ENCODE results near the gene EHMT2.

The EHMT2 gene

DNA sequence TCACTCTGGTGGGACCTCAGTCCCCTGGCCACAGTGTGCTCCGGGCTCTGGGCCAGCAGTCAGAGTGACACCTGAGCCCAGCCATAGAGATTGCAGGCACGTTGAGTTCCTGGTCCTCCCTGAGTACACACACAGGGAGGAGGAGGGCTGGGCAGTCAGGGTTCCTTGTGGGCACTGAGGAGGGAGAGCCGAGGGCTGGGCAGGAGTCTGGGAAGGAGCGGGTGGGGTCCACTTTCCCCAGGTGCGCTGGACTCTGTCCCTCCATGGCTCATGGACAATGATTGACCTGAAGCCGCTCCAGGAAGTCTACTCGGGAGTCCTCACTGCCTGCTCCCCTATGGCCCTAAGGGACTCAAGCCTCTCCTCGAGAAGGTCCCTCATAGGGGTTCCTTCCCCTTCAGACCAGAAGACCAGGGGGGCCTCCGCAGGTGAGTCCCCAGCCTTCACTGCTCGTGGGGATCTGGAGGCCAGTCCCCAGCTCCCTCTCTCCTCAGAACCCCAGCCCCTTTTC is 19.8 kb downstream of the EHMT2 start:
- no peak for TF ChIP-seq GABPA (IDR thresholded peaks at IDR 0.05; ENCODE audit: low read depth)
- TF ChIP-seq, protein P1, sequence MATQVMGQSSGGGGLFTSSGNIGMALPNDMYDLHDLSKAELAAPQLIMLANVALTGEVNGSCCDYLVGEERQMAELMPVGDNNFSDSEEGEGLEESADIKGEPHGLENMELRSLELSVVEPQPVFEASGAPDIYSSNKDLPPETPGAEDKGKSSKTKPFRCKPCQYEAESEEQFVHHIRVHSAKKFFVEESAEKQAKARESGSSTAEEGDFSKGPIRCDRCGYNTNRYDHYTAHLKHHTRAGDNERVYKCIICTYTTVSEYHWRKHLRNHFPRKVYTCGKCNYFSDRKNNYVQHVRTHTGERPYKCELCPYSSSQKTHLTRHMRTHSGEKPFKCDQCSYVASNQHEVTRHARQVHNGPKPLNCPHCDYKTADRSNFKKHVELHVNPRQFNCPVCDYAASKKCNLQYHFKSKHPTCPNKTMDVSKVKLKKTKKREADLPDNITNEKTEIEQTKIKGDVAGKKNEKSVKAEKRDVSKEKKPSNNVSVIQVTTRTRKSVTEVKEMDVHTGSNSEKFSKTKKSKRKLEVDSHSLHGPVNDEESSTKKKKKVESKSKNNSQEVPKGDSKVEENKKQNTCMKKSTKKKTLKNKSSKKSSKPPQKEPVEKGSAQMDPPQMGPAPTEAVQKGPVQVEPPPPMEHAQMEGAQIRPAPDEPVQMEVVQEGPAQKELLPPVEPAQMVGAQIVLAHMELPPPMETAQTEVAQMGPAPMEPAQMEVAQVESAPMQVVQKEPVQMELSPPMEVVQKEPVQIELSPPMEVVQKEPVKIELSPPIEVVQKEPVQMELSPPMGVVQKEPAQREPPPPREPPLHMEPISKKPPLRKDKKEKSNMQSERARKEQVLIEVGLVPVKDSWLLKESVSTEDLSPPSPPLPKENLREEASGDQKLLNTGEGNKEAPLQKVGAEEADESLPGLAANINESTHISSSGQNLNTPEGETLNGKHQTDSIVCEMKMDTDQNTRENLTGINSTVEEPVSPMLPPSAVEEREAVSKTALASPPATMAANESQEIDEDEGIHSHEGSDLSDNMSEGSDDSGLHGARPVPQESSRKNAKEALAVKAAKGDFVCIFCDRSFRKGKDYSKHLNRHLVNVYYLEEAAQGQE (IDR thresholded peaks at IDR 0.05; ENCODE audit: insufficient replicate concordance, low read depth), result no peak
- no peak overlapping the region for H3K27ac ChIP-seq (replicated peaks)

DNA sequence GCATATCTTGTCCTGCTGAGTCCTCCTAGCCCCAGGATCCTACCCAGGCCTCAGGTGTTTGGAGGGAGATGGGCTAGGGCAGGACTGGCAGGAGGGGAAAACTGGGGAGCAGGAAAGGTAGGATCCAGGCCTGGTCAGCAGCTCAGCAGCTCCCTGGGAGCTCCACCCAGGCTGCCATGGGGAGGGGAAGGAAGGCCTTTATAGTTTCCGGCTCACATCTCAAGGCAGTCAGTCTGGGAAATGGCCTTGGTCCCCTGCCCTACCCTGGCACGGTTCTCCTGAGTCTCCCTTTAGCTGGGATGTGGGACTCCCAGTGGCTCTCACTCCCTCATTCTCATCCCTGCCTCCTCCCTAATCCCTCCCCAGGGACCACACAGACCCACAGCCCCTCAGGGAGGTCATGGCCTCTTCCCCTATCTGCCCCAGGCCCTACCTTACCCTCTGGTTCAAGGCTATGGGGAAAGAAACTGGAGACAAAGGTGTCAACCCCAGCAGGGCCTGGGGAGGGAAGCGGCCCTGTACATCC is 20.3 kb downstream of the EHMT2 start:
- no peaks in the 10 kb centered on the region for H3K27me3 ChIP-seq (ENCODE audit: insufficient read depth, poor library complexity, severe bottlenecking)
- TF ChIP-seq POLR2AphosphoS5 (IDR thresholded peaks at IDR 0.05; ENCODE audit: low read depth) (no peak), GABPA (IDR thresholded peaks at IDR 0.05; ENCODE audit: low read depth) (no peak), SPI1 (IDR thresholded peaks at IDR 0.05; ENCODE audit: borderline replicate concordance, low read depth) (no peak), CTCF (IDR thresholded peaks at IDR 0.05; ENCODE audit: insufficient read depth, low read length) (no peak)
- TF ChIP-seq, protein P1 (IDR thresholded peaks at IDR 0.05; ENCODE audit: insufficient replicate concordance, low read depth), result no peak

More for the DNA sequence above, 19.8 kb downstream of the EHMT2 start:
- no peaks in the 10 kb centered on the region for H3K27me3 ChIP-seq (ENCODE audit: insufficient read depth, poor library complexity, severe bottlenecking)
- no peak overlapping the region for H3K4me3 ChIP-seq (replicated peaks; ENCODE audit: insufficient read depth, low read length)
- DNase-seq (ENCODE audit: low read depth in 1 of 2, low spot score in 1 of 2), result no peak

GRCh38 chr6:31876357-31876756 is 21.1 kb downstream of the EHMT2 start:
- DNase-seq (ENCODE audit: low read depth in 1 of 2, low spot score in 1 of 2), result no peak
- no peak overlapping the region for H3K4me3 ChIP-seq (replicated peaks; ENCODE audit: insufficient read depth, low read length)
- no peak for TF ChIP-seq GABPA (IDR thresholded peaks at IDR 0.05; ENCODE audit: low read depth)
- TF ChIP-seq, protein P1 (IDR thresholded peaks at IDR 0.05; ENCODE audit: insufficient replicate concordance, low read depth), result no peak
- TF ChIP-seq SPI1 (IDR thresholded peaks at IDR 0.05; ENCODE audit: borderline replicate concordance, low read depth), result no peak
- TF ChIP-seq POLR2AphosphoS5 (IDR thresholded peaks at IDR 0.05; ENCODE audit: low read depth), result no peak
- no peak for TF ChIP-seq CTCF (IDR thresholded peaks at IDR 0.05; ENCODE audit: insufficient read depth, low read length)
- H3K27ac ChIP-seq (replicated peaks), result no peak overlapping the region
- no peaks in the 10 kb centered on the region for H3K27me3 ChIP-seq (ENCODE audit: insufficient read depth, poor library complexity, severe bottlenecking)

More for the DNA sequence above, 20.3 kb downstream of the EHMT2 start:
- H3K27ac ChIP-seq (replicated peaks), result no peak overlapping the region
- no peak for DNase-seq (ENCODE audit: low read depth in 1 of 2, low spot score in 1 of 2)
- no peak overlapping the region for H3K4me3 ChIP-seq (replicated peaks; ENCODE audit: insufficient read depth, low read length)

Data from HL-60 (cell line).